HT1080 (cell line): Measurements from ENCODE around the gene FRMPD2. TPM values are rescaled to one million over a fixed set of nuclear protein-coding genes. Genes with fewer than 3 reads are reported as not detected.
"Not testable (repeated sequence)": the region's sequence is repeated elsewhere in the genome, so short reads cannot be mapped to it uniquely, and the experiment has no call there.

Experiments used
- DNase-seq: peaks from one replicate; pipeline ENCODE4 v3.0.0-alpha.2; 2015; ENCODE audit warnings: low read depth
- total RNA-seq: library from RNA; depleted of rRNA; stranded (reverse); fragments of >200 nt; shearing (Covaris generic); gene quantifications from 2 replicates; pipeline ENCODE4 v1.2.3, GENCODE V29; 2014

Gene FRMPD2
- total RNA-seq, 1 experiment from 2014 or later = not detected

DNA sequence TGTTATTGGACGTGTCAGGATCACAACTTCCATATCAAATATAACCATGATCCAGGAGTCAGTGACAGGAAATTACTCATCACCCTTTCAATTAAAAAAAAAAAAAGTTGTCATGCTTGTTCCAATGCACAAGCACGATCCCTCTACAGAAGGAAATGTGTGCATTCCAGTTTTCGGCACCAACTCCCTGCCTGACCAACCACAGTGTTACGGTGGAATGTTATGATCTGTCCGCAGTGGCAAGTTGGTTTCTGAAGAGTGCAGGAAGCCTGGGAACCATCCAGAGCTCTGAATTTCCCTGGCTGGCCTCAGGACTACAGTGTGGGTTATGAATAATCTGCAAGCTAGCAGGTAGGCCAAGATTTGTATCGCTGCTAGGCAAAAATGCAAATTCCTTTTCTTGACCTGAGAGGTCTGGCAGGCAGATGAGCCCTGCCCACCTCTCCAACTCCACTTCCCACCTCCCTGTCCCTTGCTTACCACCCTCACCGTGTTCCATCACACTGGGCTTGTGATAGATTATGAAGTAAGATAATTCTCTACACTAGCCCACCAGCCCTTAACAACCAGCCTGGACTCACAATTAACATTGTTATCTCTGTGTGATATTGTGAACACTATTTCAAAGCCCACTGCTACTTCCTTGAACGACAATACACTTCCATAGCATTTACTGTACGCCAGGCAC, 20.4 kb downstream of the FRMPD2 start:
- DNase-seq = peak; percentile 96

DNA sequence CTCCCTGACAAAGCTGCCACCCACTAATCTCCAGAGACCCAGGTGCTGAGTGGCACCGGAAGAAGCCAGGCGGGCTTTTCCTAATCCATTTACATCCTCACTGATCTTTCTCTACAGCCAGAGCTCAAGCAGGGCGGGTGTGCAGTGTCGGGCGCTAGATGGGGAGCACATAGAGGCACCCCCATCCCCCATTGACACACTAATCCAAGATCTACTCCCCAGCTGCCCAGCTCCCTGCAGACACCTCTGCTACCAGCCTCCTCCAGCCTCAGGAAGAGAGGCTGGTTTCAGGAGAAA, 22.2 kb downstream of the FRMPD2 start:
- no peak for DNase-seq

DNA sequence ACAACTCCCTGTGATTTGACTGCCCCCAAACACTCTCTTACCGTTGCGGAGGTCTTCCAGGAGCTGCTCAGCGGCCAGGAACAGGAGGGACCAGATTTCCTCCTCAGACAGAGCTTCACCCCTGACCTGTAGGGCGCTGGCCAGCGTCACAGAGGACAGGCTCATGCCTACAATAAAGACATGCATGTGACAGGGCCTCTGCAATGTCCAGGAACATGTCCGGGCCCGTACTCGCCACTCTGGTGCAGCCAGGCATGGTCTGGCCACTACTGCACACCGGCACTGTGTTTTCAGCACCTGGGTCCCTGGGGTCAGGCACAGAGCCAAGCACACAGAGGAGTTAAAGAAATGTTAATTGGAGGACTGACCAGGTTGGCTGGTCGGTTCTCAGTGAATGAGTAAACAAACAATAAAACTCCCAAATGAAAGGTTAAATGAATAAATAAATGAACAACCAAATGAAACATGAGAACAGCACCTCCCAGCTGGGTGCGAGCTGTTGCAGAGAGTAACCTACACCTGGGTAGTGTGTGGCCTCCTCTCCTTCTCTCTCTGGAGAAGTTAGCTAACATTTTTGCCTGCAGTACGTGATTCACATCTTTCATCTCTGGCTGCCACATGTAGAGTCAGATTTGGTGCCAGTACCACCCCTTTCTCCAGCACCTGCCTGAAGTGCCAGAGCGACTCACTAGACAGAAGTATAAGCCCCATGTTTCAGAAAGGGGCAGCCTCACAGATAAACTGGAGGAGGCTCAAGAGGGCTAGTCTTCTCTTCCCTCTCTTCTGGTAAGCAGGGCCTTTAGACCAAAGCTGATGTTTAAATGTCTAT, 22.8 kb downstream of the FRMPD2 start:
- DNase-seq = no peak

DNA sequence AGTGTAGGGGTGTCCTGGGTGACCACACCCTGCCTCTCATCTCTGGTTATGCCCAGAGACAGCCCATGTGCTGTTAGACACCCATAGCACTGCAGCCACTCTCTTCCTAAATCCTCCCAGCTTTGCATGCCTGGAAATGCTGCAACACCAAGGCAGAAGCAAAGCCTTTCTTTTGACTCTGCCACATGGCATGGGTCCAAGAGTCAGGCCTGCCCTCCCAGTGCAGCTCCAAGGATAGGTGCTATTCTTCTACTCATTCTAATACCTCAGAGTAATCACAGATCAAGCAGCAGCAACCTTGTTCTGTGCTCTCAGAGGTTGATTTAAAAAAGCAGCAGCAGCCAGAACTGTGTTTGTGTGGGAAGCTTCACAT, 23.4 kb downstream of the FRMPD2 start:
- no peak for DNase-seq

DNA sequence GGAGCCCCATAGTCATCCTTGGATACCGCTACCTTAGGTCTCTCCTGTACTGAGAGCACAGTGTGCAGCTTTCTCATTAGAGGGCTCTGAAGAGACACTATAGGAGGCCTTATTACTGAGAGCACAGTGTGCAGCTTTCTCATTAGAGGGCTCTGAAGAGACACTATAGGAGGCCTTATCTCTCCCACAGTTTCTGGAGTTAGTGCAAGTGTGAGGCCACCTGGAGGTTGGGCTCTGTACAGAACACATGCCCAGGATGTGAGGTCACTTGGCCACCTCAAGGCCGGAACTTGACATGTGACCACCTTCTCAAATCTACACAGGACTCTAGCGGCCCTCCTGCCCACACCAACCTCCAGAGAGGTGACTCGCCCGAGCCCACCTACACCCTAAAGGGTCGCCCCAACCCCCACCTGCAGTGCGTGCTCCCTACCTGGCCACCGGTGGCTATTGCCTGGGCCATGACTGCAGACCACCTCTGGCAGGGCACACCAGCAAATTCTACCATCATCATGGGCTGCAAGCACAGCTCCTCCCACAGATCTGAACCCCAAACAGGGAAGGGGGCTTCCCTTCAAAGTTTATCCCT, 24.6 kb downstream of the FRMPD2 start:
- DNase-seq = no peak

DNA sequence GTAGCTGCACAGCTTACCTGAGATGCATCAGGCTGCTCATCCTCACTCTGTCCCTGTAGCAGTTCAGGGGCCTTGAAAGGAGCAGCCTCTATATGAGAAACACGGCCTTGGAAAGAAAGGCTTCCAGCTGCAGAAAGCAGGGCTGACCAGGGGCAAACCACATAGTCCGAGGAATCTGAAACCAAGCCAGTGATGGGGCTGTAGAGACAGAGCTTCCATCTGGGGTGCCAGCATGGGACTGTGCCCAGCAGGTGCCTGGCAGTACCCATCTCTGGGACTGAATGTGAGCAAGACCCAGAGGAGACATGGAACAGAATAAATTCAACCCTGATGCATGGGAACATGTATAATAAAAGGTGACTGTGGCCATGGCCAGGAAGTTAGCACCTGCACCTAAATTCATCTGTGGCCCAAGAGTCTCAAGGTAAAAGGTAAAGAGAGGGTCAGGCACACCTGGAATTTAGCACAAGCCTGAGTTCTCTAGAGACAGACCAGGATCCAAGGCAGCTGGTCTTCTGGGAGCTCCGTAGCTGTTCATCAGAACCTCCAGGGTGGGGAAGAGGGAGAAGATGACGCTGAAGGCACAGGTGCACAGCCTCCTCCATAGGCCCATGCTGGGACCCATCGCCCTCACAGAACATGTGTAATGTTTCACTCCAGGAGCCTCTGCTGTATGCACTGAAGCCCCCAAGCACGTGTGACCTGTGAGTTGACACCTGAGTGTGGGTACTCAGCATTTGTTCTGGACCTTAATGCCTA, 25.3 kb downstream of the FRMPD2 start:
- no peak for DNase-seq

DNA sequence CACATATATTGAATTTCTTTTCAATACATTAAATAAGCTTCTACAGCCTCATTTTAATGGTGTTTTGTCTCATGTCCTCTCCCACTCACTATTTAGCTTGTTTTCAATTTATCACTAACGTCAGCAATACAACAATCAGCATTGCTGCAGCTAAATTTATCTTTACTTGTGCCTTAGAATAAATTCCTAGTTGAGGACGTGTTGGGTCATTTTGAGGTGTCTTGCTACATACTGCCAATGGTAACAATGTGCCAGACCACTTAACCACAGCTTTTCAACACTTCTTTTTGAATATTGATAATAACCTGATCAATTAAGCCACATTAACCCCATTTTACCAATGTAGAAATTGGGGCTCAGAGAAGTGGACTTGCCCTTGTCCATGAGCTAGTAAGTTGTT, 26.0 kb downstream of the FRMPD2 start:
- no peak for DNase-seq

DNA sequence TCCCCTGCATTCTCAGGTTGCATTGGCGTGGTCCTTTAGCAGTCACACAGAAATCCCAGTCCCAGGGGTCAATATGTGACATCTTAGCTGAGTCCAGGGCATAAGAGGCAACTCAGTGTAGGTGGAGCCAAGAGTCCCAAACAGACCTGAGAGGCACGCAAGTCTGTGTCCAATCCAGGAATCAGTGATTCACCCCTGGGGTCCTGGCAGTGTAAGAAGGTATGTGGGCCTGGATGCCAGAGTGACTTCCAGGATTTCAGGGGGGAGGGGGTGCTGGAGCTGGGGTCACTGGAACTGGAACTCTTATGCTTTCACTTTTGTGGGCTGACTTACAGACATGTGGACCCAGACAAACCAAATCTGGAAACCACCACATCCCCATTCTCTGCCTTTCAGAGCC, 26.8 kb downstream of the FRMPD2 start:
- DNase-seq = no peak

DNA sequence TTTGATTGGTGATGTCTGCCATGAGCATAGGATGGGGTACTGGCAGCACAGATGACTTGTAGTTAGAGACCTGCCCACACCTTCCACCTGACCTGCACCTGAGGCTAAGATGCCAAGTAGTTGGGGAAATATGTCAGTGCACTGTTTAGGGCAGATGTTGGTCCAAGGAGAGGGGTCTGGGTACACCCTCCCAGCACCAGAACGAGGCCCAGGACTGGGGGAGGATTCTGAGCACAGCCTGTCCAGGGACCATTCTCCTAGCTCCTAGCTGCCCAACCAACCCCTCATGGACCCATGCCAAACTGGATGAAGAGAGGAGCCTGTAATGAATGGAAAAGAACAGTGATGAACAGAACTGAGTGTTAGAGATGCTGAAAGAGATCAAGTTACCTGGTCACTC, 28.0 kb downstream of the FRMPD2 start:
- no peak for DNase-seq

DNA sequence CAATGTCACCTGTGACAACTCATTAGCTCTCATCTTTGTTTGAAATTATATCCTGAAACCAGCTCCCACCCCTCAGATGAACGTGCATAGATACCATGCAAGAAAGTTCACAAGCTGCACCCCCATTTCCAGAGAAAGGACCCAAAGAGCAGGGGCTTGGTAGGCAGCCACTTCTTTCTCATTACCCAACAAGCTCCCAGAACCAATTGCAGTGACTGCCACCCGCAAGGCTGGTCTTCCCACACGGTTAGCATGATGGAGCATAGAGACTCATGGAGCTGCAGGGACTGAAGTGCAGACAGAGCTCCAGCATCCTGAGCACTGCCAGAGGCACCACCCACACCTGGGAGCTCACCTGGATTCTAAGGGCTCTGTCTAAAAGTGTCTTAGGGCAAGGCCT, 28.5 kb downstream of the FRMPD2 start:
- no peak for DNase-seq

DNA sequence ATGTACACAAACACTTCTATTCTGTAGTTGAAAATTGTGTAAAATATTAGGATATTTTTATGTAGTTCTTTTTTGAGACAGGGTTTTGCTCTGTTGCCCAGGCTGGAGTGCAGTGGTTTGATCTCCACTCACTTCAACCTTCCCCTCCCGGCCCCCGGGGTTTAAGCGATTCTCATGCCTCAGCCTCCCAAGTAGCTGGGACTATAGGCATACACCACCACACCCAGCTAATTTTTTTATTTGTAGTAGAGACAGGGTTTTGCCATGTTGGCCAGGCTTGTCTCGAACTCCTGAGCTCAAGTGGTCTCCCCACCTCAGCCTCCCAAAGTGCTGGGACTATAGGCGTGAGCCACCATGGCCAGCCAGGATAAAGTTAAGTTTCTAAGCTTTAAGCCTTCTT, 30.6 kb downstream of the FRMPD2 start:
- DNase-seq = not testable (repeated sequence)

DNA sequence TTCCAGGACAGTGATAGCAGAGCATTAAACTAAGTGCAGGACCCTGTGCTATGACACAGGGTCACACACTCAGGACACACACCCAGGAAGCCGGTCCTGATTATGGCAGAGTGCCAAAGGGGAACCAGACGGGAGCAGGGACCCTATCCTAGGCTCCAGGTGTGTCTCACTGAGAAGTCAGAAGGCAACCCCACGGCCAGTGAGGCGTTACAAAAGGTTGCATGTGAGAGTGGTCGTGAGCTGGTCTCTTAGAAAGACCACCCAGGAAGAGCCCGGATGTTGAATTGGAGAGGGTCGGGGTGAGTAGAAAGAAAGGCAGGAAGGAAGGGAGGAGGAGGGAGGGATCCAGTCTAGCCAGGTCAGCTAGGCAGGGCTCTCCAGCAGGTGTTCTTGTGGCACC, 31.0 kb downstream of the FRMPD2 start:
- DNase-seq = no peak

DNA sequence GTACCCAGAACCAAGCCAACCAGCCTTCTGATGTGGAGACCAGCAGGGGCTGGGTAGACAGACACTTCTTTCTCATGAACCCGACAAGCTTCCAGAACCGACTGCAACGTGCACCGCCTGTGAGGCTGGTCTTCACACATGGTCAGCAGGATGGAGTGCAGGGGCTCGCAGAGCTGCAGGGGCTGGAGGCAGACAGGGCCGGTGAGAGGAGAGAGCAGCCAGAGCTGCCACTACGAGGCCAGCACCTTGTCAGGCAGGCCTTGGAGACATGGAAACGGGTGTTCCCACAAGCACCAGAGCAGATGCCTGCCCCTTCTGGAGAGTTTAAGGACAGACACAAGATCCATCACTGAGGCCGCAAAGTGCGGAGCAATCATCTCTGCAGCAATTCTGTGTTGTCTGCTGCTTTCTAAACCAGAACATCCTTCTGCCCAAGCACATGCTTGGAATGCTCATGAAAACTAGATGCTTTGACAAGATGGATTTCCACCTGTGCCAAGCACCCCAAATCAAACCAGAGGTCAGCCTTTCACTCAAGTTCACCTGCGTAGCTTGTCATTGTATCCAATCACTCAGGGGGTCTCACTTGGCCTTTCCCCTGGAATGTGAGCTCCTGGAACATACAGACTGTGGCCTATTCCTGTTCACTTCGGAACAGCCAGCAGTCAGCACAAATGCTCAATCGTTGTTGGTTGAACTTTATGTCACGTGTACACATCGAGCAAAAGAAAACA, 32.2 kb downstream of the FRMPD2 start:
- DNase-seq = no peak

DNA sequence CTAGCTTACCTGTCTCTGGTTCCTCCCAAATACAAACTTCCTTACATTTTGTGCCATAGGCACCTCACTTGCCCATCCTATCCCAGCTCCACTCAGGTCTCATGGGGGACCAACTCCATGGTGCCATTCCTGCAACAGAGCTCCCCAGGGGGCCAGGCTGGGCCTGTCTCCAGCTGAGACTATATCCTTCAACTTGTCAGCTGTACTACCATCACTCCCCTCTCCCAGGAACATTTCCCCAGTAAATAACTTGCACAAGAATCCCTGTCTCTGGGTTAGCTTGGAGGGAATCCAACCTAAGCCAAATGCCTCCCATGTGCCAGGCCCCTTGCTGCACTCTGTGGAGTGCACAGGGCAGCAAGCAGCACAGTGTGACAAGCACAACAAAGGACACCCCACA, 33.2 kb downstream of the FRMPD2 start:
- no peak for DNase-seq

DNA sequence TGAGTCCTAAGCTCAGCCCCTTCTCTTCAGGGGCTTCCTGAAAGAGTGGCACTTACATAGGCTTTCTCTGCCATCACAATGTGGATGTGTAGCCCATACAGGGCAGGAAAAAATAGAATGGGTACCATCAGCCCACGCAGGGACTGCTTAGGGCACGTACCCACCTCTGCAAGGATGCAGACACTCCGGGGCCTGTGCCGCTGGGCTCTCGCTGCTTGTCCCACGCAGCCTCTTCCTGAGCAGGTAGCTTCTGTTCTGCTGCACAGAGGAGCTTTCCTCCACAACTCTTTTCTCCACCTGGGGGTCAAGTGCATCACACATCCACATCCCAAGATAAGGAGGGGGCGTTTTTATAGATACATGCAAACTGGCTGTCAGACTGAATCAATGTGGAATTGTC, 34.3 kb downstream of the FRMPD2 start:
- DNase-seq = no peak

DNA sequence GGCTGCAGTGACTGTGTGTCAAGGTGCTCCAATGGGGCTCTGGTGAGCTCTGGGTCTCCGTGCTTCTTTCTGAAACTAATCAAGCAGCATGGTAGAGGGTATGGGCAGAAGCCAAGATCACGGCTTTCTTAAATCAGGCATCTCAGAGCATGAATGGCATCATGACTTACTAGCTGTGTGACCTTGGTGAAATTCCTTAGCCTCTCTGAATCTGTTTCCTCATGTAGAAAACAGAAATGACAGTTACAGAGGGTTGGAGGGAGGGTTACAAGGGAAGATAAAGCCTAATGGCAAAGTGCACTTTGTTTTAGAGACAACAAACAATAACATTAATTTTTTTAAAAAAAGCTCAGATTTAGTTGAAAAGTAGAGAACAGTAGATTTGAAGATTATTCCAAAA, 34.9 kb downstream of the FRMPD2 start:
- DNase-seq = no peak

DNA sequence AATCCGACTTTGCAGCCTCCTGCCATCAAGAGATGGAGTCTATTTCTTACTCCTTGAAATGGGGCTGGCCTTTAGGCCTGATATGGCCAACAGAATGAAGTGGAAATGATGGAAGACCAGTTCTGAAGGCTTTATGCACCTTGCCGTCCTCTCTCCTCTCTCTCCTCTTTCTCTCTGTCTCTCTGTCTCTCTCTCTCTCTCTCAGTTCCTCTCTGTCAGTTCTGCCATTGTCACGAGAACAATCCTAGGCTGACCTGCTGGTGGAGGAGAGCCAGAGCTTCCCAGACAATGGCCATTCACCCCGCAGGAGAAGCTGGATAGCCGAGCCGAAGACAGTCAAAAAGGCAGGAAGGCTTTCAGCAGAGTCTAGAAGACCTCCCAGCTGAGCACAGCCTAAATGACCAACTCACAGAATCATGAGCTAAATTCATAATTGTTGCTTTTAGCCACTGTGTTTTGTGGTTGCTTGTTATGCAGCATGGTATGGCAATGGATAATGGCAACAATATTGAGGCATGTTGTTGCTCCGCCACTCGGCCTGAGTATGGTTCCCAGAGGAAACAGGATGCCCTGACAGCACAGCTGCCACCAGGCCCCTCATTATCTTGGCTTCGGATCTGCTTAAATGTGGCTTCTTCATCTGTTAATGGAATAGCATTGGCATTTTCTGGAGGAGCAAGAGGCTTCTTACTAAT, 35.5 kb downstream of the FRMPD2 start:
- no peak for DNase-seq

DNA sequence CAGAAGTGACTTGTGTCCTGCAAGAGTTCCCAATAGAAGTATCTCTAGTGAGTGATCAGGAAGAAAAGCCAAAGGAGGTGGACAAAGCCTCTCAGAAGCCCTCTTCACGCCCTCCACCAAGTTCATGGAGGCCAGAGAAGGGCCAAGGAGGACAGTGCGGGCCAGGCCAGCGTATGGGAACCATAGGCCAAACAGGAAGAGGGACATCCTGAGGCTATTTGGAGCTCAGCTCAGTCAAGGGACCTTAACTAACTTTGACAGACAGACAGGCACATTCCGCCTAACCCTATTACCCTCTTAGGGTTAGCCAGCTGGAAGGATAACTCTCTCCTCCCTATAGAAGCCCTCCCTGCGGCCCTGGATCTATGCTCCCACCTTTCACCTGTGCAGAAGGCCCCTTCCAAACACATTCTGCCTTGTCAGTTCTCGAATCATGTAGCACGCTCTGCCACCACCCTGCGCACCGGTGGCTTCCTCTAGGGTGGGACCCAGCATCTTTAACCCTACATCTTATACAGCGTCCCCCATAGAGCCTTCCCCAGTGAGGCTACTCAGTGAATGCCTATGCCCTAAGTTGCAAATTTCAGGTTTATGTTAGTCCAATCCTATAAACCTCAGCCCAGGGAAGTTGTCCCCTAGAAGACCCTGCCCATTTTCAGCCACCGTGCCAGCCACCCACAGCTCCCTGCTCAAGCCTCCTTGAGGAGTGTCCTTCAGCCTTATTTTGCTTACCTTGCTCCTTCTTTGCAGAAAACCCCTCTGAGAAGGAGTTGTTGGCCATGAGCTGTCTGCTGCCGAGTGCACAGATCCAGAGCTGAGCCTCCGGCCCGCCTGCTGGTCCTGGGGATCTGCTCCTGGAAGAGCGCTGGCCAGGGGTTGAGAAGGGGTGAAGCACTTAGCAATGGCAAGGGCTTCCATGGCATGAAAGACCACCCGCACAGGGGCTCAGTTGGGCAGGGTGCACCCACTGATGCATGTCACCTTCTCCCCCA, 36.9 kb downstream of the FRMPD2 start:
- no peak for DNase-seq

DNA sequence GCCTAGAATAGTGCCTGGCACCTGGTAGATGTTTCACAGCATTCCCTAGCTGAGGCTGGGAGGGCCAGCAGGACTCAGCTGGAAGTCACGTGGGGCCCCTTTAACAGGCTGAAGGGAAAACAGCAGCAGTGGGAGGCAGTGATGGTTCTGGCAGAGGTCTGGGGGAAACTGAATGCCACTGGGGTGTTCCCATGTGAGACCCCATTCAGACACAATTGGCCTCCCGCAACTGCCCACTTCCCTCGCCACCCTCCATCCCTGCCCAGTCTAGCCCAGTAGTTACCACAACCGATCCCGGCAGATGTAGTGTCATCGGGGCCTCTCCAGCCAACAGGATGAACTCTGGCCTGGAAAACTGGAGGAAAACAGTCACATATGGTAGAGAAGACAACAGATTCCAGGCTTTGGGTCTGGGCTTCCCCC, 38.3 kb downstream of the FRMPD2 start:
- DNase-seq = no peak

DNA sequence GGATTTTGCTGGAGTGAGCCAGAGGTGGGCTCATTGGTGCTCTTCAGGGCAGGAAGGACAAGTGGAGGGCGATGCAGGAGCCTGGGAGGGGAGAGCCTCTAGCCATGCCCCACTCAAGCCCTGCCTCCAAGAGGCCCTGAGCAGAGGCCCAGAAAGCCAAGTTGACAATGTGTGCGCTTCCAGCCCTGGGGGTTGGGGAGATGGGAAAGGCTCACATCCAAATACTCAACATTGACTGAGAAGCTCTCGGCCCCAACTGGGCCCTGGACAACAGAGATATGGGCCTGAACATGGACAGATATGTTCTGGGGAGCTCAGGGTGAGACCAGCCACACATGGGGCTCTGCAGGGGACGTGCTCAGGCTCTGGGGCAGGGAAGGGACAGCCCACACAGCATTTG, 39.0 kb downstream of the FRMPD2 start:
- DNase-seq = no peak
